ENCODE data around the gene MALRD1.
"Not testable (repeated sequence)": the region's sequence is repeated elsewhere in the genome, so short reads cannot be mapped to it uniquely, and the experiment has no call there.

MALRD1 gene

DNA sequence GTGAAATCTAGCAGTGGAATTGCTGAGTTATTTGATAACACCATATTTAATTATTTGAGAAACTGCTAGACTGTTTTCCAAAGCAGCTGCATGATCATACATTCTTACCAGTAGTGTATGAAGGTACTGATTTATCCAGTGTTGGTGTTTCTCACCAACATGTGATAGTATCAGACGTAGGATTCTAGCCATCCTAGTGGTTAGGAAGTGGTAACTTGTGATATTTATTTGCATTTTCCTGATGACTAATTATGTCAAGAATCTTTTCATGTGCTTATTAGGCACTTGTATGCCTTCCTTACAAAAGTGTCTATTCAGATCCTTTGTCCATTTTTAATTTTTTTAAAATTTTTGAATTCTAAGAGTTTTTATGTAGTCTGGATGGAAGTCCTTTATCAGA lies 713.4 kb downstream of the MALRD1 start:
- Histone ChIP-seq H3K4me1 (ENCODE audit: low read length) (no peaks in the 10 kb centered on the region), H2AFZ (ENCODE audit: low read depth, low read length) (no peak overlapping the region), H3K27ac (ENCODE audit: low read length) (no peak overlapping the region), H3K4me2 (ENCODE audit: low read length) (no peak overlapping the region), H3K27me3 (ENCODE audit: low read depth, low read length) (no peaks in the 10 kb centered on the region), H4K20me1 (ENCODE audit: insufficient read depth, low read length) (no peaks in the 10 kb centered on the region), H3K36me3 (replicated peaks; ENCODE audit: low read depth, low read length) (no peaks in the 10 kb centered on the region), H3K4me3 (ENCODE audit: low read length) (no peak overlapping the region), H3K9me3 (ENCODE audit: insufficient read depth, low read length) (no peaks in the 10 kb centered on the region), H3K9ac (ENCODE audit: low read length) (no peak overlapping the region), H3K79me2 (ENCODE audit: low read length) (no peaks in the 10 kb centered on the region)
- TF ChIP-seq, protein P1, sequence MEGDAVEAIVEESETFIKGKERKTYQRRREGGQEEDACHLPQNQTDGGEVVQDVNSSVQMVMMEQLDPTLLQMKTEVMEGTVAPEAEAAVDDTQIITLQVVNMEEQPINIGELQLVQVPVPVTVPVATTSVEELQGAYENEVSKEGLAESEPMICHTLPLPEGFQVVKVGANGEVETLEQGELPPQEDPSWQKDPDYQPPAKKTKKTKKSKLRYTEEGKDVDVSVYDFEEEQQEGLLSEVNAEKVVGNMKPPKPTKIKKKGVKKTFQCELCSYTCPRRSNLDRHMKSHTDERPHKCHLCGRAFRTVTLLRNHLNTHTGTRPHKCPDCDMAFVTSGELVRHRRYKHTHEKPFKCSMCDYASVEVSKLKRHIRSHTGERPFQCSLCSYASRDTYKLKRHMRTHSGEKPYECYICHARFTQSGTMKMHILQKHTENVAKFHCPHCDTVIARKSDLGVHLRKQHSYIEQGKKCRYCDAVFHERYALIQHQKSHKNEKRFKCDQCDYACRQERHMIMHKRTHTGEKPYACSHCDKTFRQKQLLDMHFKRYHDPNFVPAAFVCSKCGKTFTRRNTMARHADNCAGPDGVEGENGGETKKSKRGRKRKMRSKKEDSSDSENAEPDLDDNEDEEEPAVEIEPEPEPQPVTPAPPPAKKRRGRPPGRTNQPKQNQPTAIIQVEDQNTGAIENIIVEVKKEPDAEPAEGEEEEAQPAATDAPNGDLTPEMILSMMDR (IDR thresholded peaks at IDR 0.05; ENCODE audit: low read depth, low read length) = no peak
- no peak for TF ChIP-seq EZH2phosphoT487 (IDR thresholded peaks at IDR 0.05; ENCODE audit: low read depth)

DNA sequence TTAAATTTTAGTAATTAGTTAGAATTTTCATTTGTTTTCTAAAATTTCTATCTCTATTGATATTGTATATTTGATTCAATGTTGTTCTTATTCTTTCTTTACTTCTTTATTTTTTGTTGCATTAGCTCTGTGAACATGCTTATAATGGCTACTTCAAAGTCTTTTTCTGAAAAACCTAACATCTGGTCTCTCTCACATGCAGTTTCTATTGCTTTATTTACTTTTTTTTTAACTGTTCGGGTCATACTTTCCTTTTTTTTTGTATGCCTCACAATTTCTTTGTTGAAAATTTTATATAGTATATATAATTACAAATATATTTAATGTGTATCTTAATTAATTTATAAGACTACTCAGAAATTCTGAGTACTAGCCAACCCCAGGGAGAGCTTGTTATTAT lies 715.5 kb downstream of the MALRD1 start:
- H3K79me2 ChIP-seq (ENCODE audit: low read length) = no peaks in the 10 kb centered on the region
- no peak overlapping the region for H3K4me2 ChIP-seq (ENCODE audit: low read length)
- H4K20me1 ChIP-seq (ENCODE audit: insufficient read depth, low read length) = no peaks in the 10 kb centered on the region
- no peaks in the 10 kb centered on the region for H3K27me3 ChIP-seq (ENCODE audit: low read depth, low read length)
- no peaks in the 10 kb centered on the region for H3K36me3 ChIP-seq (replicated peaks; ENCODE audit: low read depth, low read length)
- TF ChIP-seq EZH2phosphoT487 (IDR thresholded peaks at IDR 0.05; ENCODE audit: low read depth) = no peak
- TF ChIP-seq, protein P1 (IDR thresholded peaks at IDR 0.05; ENCODE audit: low read depth, low read length) = no peak
- no peak overlapping the region for H3K27ac ChIP-seq (ENCODE audit: low read length)
- no peaks in the 10 kb centered on the region for H3K9me3 ChIP-seq (ENCODE audit: insufficient read depth, low read length)
- H2AFZ ChIP-seq (ENCODE audit: low read depth, low read length) = no peak overlapping the region
- no peaks in the 10 kb centered on the region for H3K4me1 ChIP-seq (ENCODE audit: low read length)
- H3K9ac ChIP-seq (ENCODE audit: low read length) = no peak overlapping the region
- no peak overlapping the region for H3K4me3 ChIP-seq (ENCODE audit: low read length)

DNA sequence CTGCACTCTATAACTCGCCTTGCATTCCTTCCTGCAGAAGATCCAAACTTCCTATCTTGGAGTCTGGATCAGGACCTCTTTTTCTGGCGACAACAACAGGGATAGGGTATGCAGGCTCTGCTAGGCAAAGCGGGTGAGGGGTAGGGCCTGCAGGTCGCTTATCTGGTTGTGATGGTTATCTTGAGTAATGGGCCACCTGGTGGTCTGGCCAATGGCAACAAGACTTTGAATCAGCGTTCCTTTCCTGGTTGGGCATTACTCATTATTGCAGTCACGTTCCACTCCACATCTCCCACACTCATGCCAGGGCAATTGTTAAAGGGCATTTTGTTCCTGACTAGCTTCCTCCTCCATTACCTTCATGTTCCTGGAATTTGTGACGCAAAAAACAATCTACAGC lies 719.3 kb downstream of the MALRD1 start:
- TF ChIP-seq, protein P1 (IDR thresholded peaks at IDR 0.05; ENCODE audit: low read depth, low read length) = no peak
- TF ChIP-seq EZH2phosphoT487 (IDR thresholded peaks at IDR 0.05; ENCODE audit: low read depth) = no peak
- H2AFZ ChIP-seq (ENCODE audit: low read depth, low read length) = no peak overlapping the region

DNA sequence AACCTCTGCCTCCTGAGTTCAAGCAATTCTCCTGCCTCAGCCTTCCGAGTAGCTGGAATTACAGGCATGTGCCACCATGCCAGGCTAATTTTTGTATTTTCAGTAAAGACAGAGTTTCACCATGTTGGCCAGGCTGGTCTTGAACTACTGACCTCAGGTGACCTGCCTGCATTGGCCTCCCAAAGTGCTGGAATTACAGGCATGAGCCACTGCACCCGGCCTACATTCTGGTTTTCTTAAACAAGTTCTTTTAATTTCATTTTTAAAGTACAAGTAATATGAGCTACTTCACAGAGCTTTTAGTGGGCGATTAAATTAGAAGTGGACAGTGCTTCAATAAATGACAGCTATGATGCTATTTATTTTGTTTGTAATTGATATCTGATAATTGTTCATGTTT lies 721.2 kb downstream of the MALRD1 start:
- not testable (repeated sequence) for H3K4me1 ChIP-seq (ENCODE audit: low read length); H3K4me3 ChIP-seq (ENCODE audit: low read length); H3K79me2 ChIP-seq (ENCODE audit: low read length); H3K4me2 ChIP-seq (ENCODE audit: low read length); H3K36me3 ChIP-seq (replicated peaks; ENCODE audit: low read depth, low read length); H2AFZ ChIP-seq (ENCODE audit: low read depth, low read length); H4K20me1 ChIP-seq (ENCODE audit: insufficient read depth, low read length); H3K9ac ChIP-seq (ENCODE audit: low read length); H3K27ac ChIP-seq (ENCODE audit: low read length); H3K27me3 ChIP-seq (ENCODE audit: low read depth, low read length); H3K9me3 ChIP-seq (ENCODE audit: insufficient read depth, low read length)

More for the DNA sequence above, 719.3 kb downstream of the MALRD1 start:
- Histone ChIP-seq H3K79me2 (ENCODE audit: low read length) (no peaks in the 10 kb centered on the region), H3K4me1 (ENCODE audit: low read length) (no peaks in the 10 kb centered on the region), H3K9me3 (ENCODE audit: insufficient read depth, low read length) (no peaks in the 10 kb centered on the region), H3K27me3 (ENCODE audit: low read depth, low read length) (no peaks in the 10 kb centered on the region), H3K27ac (ENCODE audit: low read length) (no peak overlapping the region), H3K36me3 (replicated peaks; ENCODE audit: low read depth, low read length) (no peaks in the 10 kb centered on the region), H3K9ac (ENCODE audit: low read length) (no peak overlapping the region), H3K4me2 (ENCODE audit: low read length) (no peak overlapping the region), H4K20me1 (ENCODE audit: insufficient read depth, low read length) (no peaks in the 10 kb centered on the region), H3K4me3 (ENCODE audit: low read length) (no peak overlapping the region)

DNA sequence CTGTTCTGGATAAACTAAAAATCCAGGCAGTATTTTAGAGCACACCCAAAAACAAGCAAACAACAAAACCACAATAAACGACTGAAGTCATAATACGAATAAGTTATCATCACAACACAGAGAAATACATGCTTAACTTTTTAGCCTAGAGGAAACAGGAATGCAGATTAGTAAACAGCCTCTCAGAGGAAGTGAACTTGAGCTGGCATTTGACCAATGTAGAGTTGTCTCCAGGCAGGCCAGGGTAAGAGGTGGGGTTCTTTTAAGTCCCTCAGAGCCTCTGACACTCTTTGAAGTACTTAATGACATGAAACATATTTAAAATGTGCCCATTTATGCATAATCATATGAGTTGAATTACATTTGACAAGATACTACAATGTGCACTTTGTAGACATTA lies 724.4 kb downstream of the MALRD1 start:
- no peak overlapping the region for H2AFZ ChIP-seq (ENCODE audit: low read depth, low read length)
- no peak overlapping the region for H3K4me3 ChIP-seq (ENCODE audit: low read length)
- H3K79me2 ChIP-seq (ENCODE audit: low read length) = no peaks in the 10 kb centered on the region
- no peaks in the 10 kb centered on the region for H3K4me1 ChIP-seq (ENCODE audit: low read length)
- H3K27me3 ChIP-seq (ENCODE audit: low read depth, low read length) = no peaks in the 10 kb centered on the region
- H3K36me3 ChIP-seq (replicated peaks; ENCODE audit: low read depth, low read length) = no peaks in the 10 kb centered on the region
- H3K9me3 ChIP-seq (ENCODE audit: insufficient read depth, low read length) = no peaks in the 10 kb centered on the region
- no peak overlapping the region for H3K27ac ChIP-seq (ENCODE audit: low read length)
- no peak for TF ChIP-seq EZH2phosphoT487 (IDR thresholded peaks at IDR 0.05; ENCODE audit: low read depth)
- TF ChIP-seq, protein P1 (IDR thresholded peaks at IDR 0.05; ENCODE audit: low read depth, low read length) = no peak
- H3K4me2 ChIP-seq (ENCODE audit: low read length) = no peak overlapping the region
- H4K20me1 ChIP-seq (ENCODE audit: insufficient read depth, low read length) = no peaks in the 10 kb centered on the region
- no peak overlapping the region for H3K9ac ChIP-seq (ENCODE audit: low read length)

All from OCI-LY3 (cell line).